ENCODE data around the gene HRH3. TPM values are rescaled to one million over a fixed set of nuclear protein-coding genes. Genes with fewer than 3 reads are reported as not detected.

Gene HRH3
- total RNA-seq, 3 donors from 2014 or later (not counting 1 experiment from before 2014, with no cell fraction given), result not detected

DNA sequence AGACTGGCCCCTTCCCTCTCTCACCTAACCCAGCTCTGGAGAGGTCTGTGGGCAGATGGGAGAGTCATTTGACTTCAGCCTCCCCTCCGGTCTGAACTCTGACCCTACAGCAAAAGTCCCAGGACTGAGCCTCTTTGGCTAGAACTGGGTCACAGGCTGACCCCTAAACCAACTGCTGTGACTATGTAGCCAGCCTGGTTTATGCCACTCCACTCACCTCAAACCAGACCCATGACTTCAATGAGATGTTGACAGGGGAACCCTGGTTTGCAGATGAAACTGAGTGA is 17.4 kb upstream of the HRH3 start:
- Histone ChIP-seq H3K4me3 (ENCODE audit: low read length) (no peak overlapping the region), H3K27ac (ENCODE audit: low read length) (peak overlapping the region; percentile 65), H3K9me3 (ENCODE audit: control insufficient read depth, insufficient read depth, low read length) (no peaks in the 10 kb centered on the region), H3K27me3 (ENCODE audit: control insufficient read depth, insufficient read depth, low read length) (no peaks in the 10 kb centered on the region), H3K4me1 (ENCODE audit: control insufficient read depth, insufficient read depth, low read length) (peaks cover 29% of the 10 kb centered on the region), H3K36me3 (ENCODE audit: control insufficient read depth, insufficient read depth, low read length) (peaks cover 3% of the 10 kb centered on the region)
- intact Hi-C loops (cut with micrococcal nuclease), result loop anchor here (5.0 kb wide), 1 partner anchor 65 kb away; the partner anchor contains the start of gene ADRM1
- Mint-ChIP-seq H3K4me3 (peak overlapping the region; percentile 87), H3K9me3 (no peaks in the 10 kb centered on the region), H3K27ac (peak overlapping the region; percentile 84 to 93), H3K4me1 (peaks cover 38 to 39% of the 10 kb centered on the region in 2 donors), H3K36me3 (no peaks in the 10 kb centered on the region), H3K27me3 (ENCODE audit: low read depth in 2 of 2) (peaks cover 0 to 4% of the 10 kb centered on the region in 2 donors)
- 69% methylated on average over 1 of the region's 1 CpG for WGBS (ENCODE audit: insufficient coverage)
- TF ChIP-seq, protein P1, sequence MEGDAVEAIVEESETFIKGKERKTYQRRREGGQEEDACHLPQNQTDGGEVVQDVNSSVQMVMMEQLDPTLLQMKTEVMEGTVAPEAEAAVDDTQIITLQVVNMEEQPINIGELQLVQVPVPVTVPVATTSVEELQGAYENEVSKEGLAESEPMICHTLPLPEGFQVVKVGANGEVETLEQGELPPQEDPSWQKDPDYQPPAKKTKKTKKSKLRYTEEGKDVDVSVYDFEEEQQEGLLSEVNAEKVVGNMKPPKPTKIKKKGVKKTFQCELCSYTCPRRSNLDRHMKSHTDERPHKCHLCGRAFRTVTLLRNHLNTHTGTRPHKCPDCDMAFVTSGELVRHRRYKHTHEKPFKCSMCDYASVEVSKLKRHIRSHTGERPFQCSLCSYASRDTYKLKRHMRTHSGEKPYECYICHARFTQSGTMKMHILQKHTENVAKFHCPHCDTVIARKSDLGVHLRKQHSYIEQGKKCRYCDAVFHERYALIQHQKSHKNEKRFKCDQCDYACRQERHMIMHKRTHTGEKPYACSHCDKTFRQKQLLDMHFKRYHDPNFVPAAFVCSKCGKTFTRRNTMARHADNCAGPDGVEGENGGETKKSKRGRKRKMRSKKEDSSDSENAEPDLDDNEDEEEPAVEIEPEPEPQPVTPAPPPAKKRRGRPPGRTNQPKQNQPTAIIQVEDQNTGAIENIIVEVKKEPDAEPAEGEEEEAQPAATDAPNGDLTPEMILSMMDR (IDR thresholded peaks at IDR 0.05), result no peak
- no peak for ATAC-seq
- no peak for DNase-seq

DNA sequence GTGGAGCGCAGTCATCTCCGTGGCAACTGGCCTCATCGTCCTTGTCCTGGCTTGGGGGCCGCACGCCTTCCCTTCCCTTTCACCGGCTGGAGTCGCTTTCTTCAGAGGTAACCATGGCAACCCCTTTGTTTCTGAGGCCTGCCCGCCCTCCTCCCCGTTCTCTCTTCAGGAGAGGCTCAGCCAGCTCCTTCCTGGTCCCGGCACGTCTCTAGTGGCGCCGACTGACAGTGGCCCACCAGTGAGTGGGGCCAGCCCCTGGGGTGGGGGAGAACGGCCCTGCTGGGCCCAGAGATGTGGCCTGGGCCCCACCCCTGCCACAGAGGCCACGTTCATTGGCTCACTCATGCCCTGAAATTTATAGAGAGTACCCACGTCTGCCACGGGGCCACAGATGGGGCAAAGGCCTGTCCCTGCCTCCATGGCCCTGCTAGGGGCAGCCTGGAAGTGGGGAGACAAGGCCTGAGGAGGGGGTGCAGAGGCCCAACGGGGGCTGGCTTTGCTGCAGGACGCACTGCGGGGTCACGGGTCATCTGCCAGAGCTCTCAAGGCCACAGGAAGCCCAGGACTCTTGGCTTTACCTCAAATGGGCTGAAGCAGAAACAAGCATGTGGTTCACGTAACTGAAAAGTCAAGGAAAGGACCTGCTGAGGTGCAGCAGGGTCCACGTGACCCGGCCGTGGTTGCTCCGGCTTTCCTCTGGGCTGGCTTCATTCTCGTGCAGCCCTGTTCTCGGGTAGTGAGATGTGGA is 16.9 kb upstream of the HRH3 start:
- Histone ChIP-seq H3K27me3 (ENCODE audit: control insufficient read depth, insufficient read depth, low read length) (no peaks in the 10 kb centered on the region), H3K27ac (ENCODE audit: low read length) (no peak overlapping the region), H3K9me3 (ENCODE audit: control insufficient read depth, insufficient read depth, low read length) (no peaks in the 10 kb centered on the region), H3K36me3 (ENCODE audit: control insufficient read depth, insufficient read depth, low read length) (no peaks in the 10 kb centered on the region), H3K4me3 (ENCODE audit: low read length) (no peak overlapping the region), H3K4me1 (ENCODE audit: control insufficient read depth, insufficient read depth, low read length) (peaks cover 28% of the 10 kb centered on the region)
- Mint-ChIP-seq H3K4me3 (no peak overlapping the region), H3K27me3 (ENCODE audit: low read depth in 2 of 2) (peaks cover 0 to 4% of the 10 kb centered on the region in 2 donors), H3K4me1 (peaks cover 33 to 34% of the 10 kb centered on the region in 2 donors), H3K27ac (peak overlapping the region in 1 of 2 donors; percentile 93), H3K36me3 (no peaks in the 10 kb centered on the region), H3K9me3 (no peaks in the 10 kb centered on the region)
- TF ChIP-seq, protein P1 (IDR thresholded peaks at IDR 0.05), result no peak
- DNase-seq (no peak), ATAC-seq (no peak)
- intact Hi-C loops (cut with micrococcal nuclease), result loop anchor here (5.0 kb wide), 1 partner anchor 65 kb away; the partner anchor contains the start of gene ADRM1
- WGBS (ENCODE audit: insufficient coverage), result 78% methylated on average over 26 of the region's 28 CpGs

DNA sequence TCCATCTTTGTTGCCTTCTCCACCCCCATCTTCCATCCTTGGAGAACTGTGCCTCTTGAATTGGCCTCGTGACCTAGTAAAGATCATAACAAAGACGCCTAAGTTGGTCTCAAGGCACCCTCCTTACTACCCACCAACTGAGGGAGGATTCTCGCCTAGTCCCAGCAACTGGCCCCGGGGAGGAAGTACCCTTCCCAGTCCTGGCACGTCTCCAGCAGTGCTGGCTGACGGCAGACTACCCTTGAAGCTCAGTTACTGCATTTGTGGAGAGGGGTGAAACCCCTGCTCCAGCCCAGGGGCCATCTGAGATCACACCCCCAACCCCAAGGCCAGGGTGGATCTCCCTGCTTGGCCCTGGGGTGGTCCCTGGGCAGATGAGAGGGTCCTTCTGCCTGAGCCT is 16.1 kb upstream of the HRH3 start:
- intact Hi-C loops (cut with micrococcal nuclease), result loop anchor here (5.0 kb wide), 1 partner anchor 66 kb away; the partner anchor contains the start of gene ADRM1
- Histone ChIP-seq H3K4me3 (ENCODE audit: low read length) (no peak overlapping the region), H3K36me3 (ENCODE audit: control insufficient read depth, insufficient read depth, low read length) (no peaks in the 10 kb centered on the region), H3K4me1 (ENCODE audit: control insufficient read depth, insufficient read depth, low read length) (peaks cover 24% of the 10 kb centered on the region), H3K27me3 (ENCODE audit: control insufficient read depth, insufficient read depth, low read length) (no peaks in the 10 kb centered on the region), H3K27ac (ENCODE audit: low read length) (no peak overlapping the region), H3K9me3 (ENCODE audit: control insufficient read depth, insufficient read depth, low read length) (no peaks in the 10 kb centered on the region)
- DNase-seq (no peak), ATAC-seq (no peak)
- no peak overlapping the region for H3K27ac Mint-ChIP-seq
- H3K27me3 Mint-ChIP-seq (ENCODE audit: low read depth in 2 of 2), result peaks cover 0 to 4% of the 10 kb centered on the region in 2 donors
- no peaks in the 10 kb centered on the region for H3K9me3 Mint-ChIP-seq
- TF ChIP-seq, protein P1 (IDR thresholded peaks at IDR 0.05), result no peak
- no peak overlapping the region for H3K4me3 Mint-ChIP-seq
- H3K4me1 Mint-ChIP-seq, result peaks cover 26 to 27% of the 10 kb centered on the region in 2 donors
- 59% methylated on average over 6 of the region's 6 CpGs for WGBS (ENCODE audit: insufficient coverage)
- no peaks in the 10 kb centered on the region for H3K36me3 Mint-ChIP-seq

Data from natural killer cell (primary cell).